WTC11 (cell line): ENCODE results near the gene PPP3CA. TPM values are rescaled to one million over a fixed set of nuclear protein-coding genes. Genes with fewer than 3 reads are reported as not detected.

Experiments used
- ATAC-seq: fragments of 200-7000 bp; cut with Tn5 transposase; 2 replicates; pipeline ENCODE4 v1.10.0; 2021; ENCODE audit warnings: mild to moderate bottlenecking, moderate library complexity
- CTCF ChIA-PET: fragments of 300-600 bp; sonication (Branson Sonifier 250); formaldehyde crosslinking; loops from one replicate; lab custom pipeline; 2021; ENCODE audit warnings: antibody characterized with exemption; lab: Charles Lee
- POLR2A ChIA-PET: fragments of 350-600 bp; sonication (Branson Sonifier 250); formaldehyde crosslinking; loops from one replicate; lab custom pipeline; 2021; ENCODE audit warnings: antibody characterized with exemption; lab: Charles Lee
- DNase-seq: peaks from one replicate; pipeline ENCODE4 v3.0.0; 2021; ENCODE audit warnings: low spot score
- H3K27ac Mint-ChIP-seq: 2 replicates; pipeline ENCODE4 v1.8.0; 2021; ENCODE audit warnings: mixed read lengths
- H3K27me3 Mint-ChIP-seq: 2 replicates; pipeline ENCODE4 v1.8.0; 2021; ENCODE audit warnings: low read depth, mild to moderate bottlenecking, moderate library complexity, mixed read lengths
- H3K36me3 Mint-ChIP-seq: 2 replicates; pipeline ENCODE4 v1.8.0; 2021; ENCODE audit warnings: mixed read lengths
- H3K4me1 Mint-ChIP-seq: 2 replicates; pipeline ENCODE4 v1.8.0; 2022; ENCODE audit warnings: mixed read lengths
- H3K4me3 Mint-ChIP-seq: 2 replicates; pipeline ENCODE4 v1.8.0; 2021; ENCODE audit warnings: mild to moderate bottlenecking, moderate library complexity, mixed read lengths
- H3K9me3 Mint-ChIP-seq: 2 replicates; pipeline ENCODE4 v1.8.0; 2021; ENCODE audit warnings: mixed read lengths
- ATF1 ChIP-seq: sonication (generic); formaldehyde crosslinking; IDR thresholded peaks from 2 replicates; pipeline ENCODE4 v1.8.1; 2023; ENCODE audit warnings: mild to moderate bottlenecking, moderate library complexity, missing genetic modification reagents
- ATF3 ChIP-seq: sonication (generic); formaldehyde crosslinking; conservative IDR thresholded peaks from 2 replicates; pipeline ENCODE4 v1.8.1; 2022; ENCODE audit warnings: mild to moderate bottlenecking, missing genetic modification reagents
- CDX4 ChIP-seq: fragments of 250-450 bp; sonication (Bioruptor Pico); IDR thresholded peaks from 2 replicates; pipeline ENCODE4 v1.9.0; 2021; ENCODE audit warnings: moderate library complexity, mild to moderate bottlenecking, inconsistent platforms, borderline replicate concordance
- E2F4 ChIP-seq: sonication (generic); formaldehyde crosslinking; IDR thresholded peaks from 2 replicates; pipeline ENCODE4 v1.8.1; 2022; ENCODE audit warnings: low read depth, mild to moderate bottlenecking, moderate library complexity, missing genetic modification reagents, borderline replicate concordance
- FOXP4 ChIP-seq: sonication (generic); formaldehyde crosslinking; IDR thresholded peaks from 2 replicates; pipeline ENCODE4 v1.8.0; 2022; ENCODE audit warnings: mild to moderate bottlenecking, missing genetic modification reagents
- HMGXB4 ChIP-seq: sonication (generic); formaldehyde crosslinking; IDR thresholded peaks from 2 replicates; pipeline ENCODE4 v1.8.1; 2023; ENCODE audit warnings: mild to moderate bottlenecking, moderate library complexity, missing genetic modification reagents
- IRF1 ChIP-seq: sonication (generic); formaldehyde crosslinking; IDR thresholded peaks from 2 replicates; pipeline ENCODE4 v1.8.0; 2023; ENCODE audit warnings: missing genetic modification reagents
- KAT7 ChIP-seq: sonication (generic); formaldehyde crosslinking; IDR thresholded peaks from 2 replicates; pipeline ENCODE4 v1.8.1; 2023; ENCODE audit warnings: missing genetic modification reagents, mild to moderate bottlenecking, borderline replicate concordance
- MAX ChIP-seq: sonication (generic); formaldehyde crosslinking; IDR thresholded peaks from 2 replicates; pipeline ENCODE4 v1.8.0; 2022; ENCODE audit warnings: mild to moderate bottlenecking, missing genetic modification reagents
- NFATC4 ChIP-seq: fragments of 250-450 bp; sonication (Bioruptor Pico); IDR thresholded peaks from 2 replicates; pipeline ENCODE4 v1.9.0; 2021; ENCODE audit warnings: mild to moderate bottlenecking
- NFE2L1 ChIP-seq: sonication (generic); formaldehyde crosslinking; IDR thresholded peaks from 2 replicates; pipeline ENCODE4 v1.8.1; 2023; ENCODE audit warnings: missing genetic modification reagents
- NFYB ChIP-seq: sonication (generic); formaldehyde crosslinking; conservative IDR thresholded peaks from 2 replicates; pipeline ENCODE4 v1.8.0; 2022; ENCODE audit warnings: low read depth, missing genetic modification reagents
- NR1H2 ChIP-seq: sonication (generic); formaldehyde crosslinking; IDR thresholded peaks from 2 replicates; pipeline ENCODE4 v1.9.0; 2021; ENCODE audit warnings: mild to moderate bottlenecking, moderate library complexity, missing genetic modification reagents
- RELA ChIP-seq: sonication (generic); formaldehyde crosslinking; IDR thresholded peaks from 2 replicates; pipeline ENCODE4 v1.8.1; 2022; ENCODE audit warnings: missing genetic modification reagents, mild to moderate bottlenecking, borderline replicate concordance
- TCF7 ChIP-seq: sonication (generic); formaldehyde crosslinking; IDR thresholded peaks from 2 replicates; pipeline ENCODE4 v1.8.0; 2022; ENCODE audit warnings: mild to moderate bottlenecking, low read depth, missing genetic modification reagents, moderate library complexity
- TEAD4 ChIP-seq: sonication (generic); formaldehyde crosslinking; IDR thresholded peaks from 2 replicates; pipeline ENCODE4 v1.8.0; 2022; ENCODE audit warnings: mild to moderate bottlenecking, missing genetic modification reagents
- ZMAT4 ChIP-seq: fragments of 250-450 bp; sonication (Bioruptor Pico); IDR thresholded peaks from 2 replicates; pipeline ENCODE4 v1.9.0; 2021; ENCODE audit warnings: mild to moderate bottlenecking
- ZNF396 ChIP-seq: fragments of 250-450 bp; sonication (Bioruptor Pico); IDR thresholded peaks from 2 replicates; pipeline ENCODE4 v1.8.0; 2021; ENCODE audit warnings: mild to moderate bottlenecking, moderate library complexity, borderline replicate concordance
- ZNF512 ChIP-seq: sonication (generic); formaldehyde crosslinking; IDR thresholded peaks from 2 replicates; pipeline ENCODE4 v1.8.1; 2022; ENCODE audit warnings: missing genetic modification reagents, borderline replicate concordance
- total RNA-seq: library from RNA; stranded (reverse); gene quantifications from 3 replicates; pipeline ENCODE4 v1.2.3, GENCODE V29; 2021

The PPP3CA gene
- total RNA-seq, 1 experiment from 2014 or later, result 41.6 TPM

GRCh38 chr4:101065935-101066485 lies 281.3 kb downstream of the PPP3CA start (continued):
- no peak for TF ChIP-seq FOXP4
- no peak for TF ChIP-seq TCF7 (CRISPR knock-in tag)
- no peak for TF ChIP-seq ZNF512 (CRISPR knock-in tag)
- TF ChIP-seq NFE2L1, result no peak
- TF ChIP-seq ATF3 (CRISPR knock-in tag), result no peak
- TF ChIP-seq NFYB, result no peak
- TF ChIP-seq, all 79 proteins: peak for 0

- H3K9me3 Mint-ChIP-seq, result no peaks in the 10 kb centered on the region
- no peaks in the 10 kb centered on the region for H3K27me3 Mint-ChIP-seq
- no peak for ATAC-seq
- H3K27ac Mint-ChIP-seq, result no peak overlapping the region
- CTCF ChIA-PET, result no interaction called here
- H3K4me3 Mint-ChIP-seq, result no peak overlapping the region
- H3K36me3 Mint-ChIP-seq, result no peaks in the 10 kb centered on the region
- peaks cover 3% of the 10 kb centered on the region; the same call in 1 of the 2 replicates for H3K4me1 Mint-ChIP-seq
- TF ChIP-seq NFATC4 (no peak), MAX (CRISPR knock-in tag) (no peak), NR1H2 (CRISPR knock-in tag) (no peak), E2F4 (CRISPR knock-in tag) (no peak), CDX4 (CRISPR knock-in tag) (no peak), IRF1 (CRISPR knock-in tag) (no peak), TEAD4 (CRISPR knock-in tag) (no peak), ATF1 (CRISPR knock-in tag) (no peak), ZNF396 (CRISPR knock-in tag) (no peak), KAT7 (CRISPR knock-in tag) (no peak), HMGXB4 (CRISPR knock-in tag) (no peak), ZMAT4 (CRISPR knock-in tag) (no peak), RELA (CRISPR knock-in tag) (no peak)
- POLR2A ChIA-PET, result no interaction called here
- no peak for DNase-seq
Measured at GRCh38 chr4:101065346-101065745, 282.0 kb downstream of the PPP3CA start.
